Astrocyte (in vitro differentiated cells and primary cell): ENCODE results near the gene MLN. TPM values are rescaled to one million over a fixed set of nuclear protein-coding genes. Genes with fewer than 3 reads are reported as not detected.

Source experiments
- DNase-seq: peaks from one replicate; pipeline ENCODE4 v3.0.0-alpha.2; 2010; ENCODE audit warnings: low read depth
- FAIRE-seq: peaks from 2 replicates; lab custom pipeline; 2011; peaks lifted over from hg19 to GRCh38; lab: Jason Lieb, UNC
- H2AFZ ChIP-seq: 2 replicates; pipeline ENCODE4 v1.6.0; 2012; ENCODE audit warnings: low read depth, low read length, inconsistent platforms
- H3K27ac ChIP-seq: 2 replicates; pipeline ENCODE4 v1.5.1; 2011; ENCODE audit warnings: low read depth, low read length, inconsistent platforms
- H3K27me3 ChIP-seq: 2 replicates; pipeline ENCODE4 v1.6.0; 2011; ENCODE audit warnings: low read length, inconsistent platforms; ENCODE audit not compliant: insufficient read depth
- H3K36me3 ChIP-seq: 2 replicates; pipeline ENCODE4 v1.5.1; 2011; ENCODE audit warnings: low read length, inconsistent platforms; ENCODE audit not compliant: insufficient read depth
- H3K4me1 ChIP-seq: 2 replicates; pipeline ENCODE4 v1.5.1; 2011; ENCODE audit warnings: low read length, inconsistent platforms; ENCODE audit not compliant: insufficient read depth
- H3K4me2 ChIP-seq: 2 replicates; pipeline ENCODE4 v1.6.0; 2012; ENCODE audit warnings: low read length, inconsistent platforms
- H3K4me3 ChIP-seq: 2 replicates; pipeline ENCODE4 v1.5.1; 2011; ENCODE audit warnings: low read depth, mild to moderate bottlenecking, low read length, inconsistent platforms; ENCODE audit not compliant: insufficient read depth
- H3K79me2 ChIP-seq: 2 replicates; pipeline ENCODE4 v1.6.0; 2012; ENCODE audit warnings: mild to moderate bottlenecking, low read length, inconsistent platforms; ENCODE audit not compliant: insufficient read depth
- H3K9ac ChIP-seq: 2 replicates; pipeline ENCODE4 v1.6.0; 2012; ENCODE audit warnings: mild to moderate bottlenecking, low read length, inconsistent platforms
- H3K9me3 ChIP-seq: 2 replicates; pipeline ENCODE4 v1.5.1; 2012; ENCODE audit warnings: low read depth, mild to moderate bottlenecking, low read length, inconsistent platforms; ENCODE audit not compliant: insufficient read depth
- H4K20me1 ChIP-seq: 2 replicates; pipeline ENCODE4 v1.6.0; 2012; ENCODE audit warnings: low read length, inconsistent platforms; ENCODE audit not compliant: insufficient read depth
- H3K27ac Mint-ChIP-seq: one replicate; pipeline ENCODE4 v1.8.0; 2021; ENCODE audit warnings: mild to moderate bottlenecking, mixed read lengths; ENCODE audit not compliant: unreplicated experiment
- H3K27me3 Mint-ChIP-seq: one replicate; pipeline ENCODE4 v1.8.0; 2021; ENCODE audit warnings: low read depth, mixed read lengths; ENCODE audit not compliant: unreplicated experiment
- H3K36me3 Mint-ChIP-seq: one replicate; pipeline ENCODE4 v1.8.0; 2021; ENCODE audit warnings: low read depth, mixed read lengths; ENCODE audit not compliant: unreplicated experiment
- H3K4me1 Mint-ChIP-seq: one replicate; pipeline ENCODE4 v1.8.0; 2021; ENCODE audit warnings: low read depth, mixed read lengths; ENCODE audit not compliant: unreplicated experiment
- H3K4me3 Mint-ChIP-seq: one replicate; pipeline ENCODE4 v1.8.0; 2021; ENCODE audit warnings: mild to moderate bottlenecking, moderate library complexity, mixed read lengths; ENCODE audit not compliant: unreplicated experiment
- H3K9me3 Mint-ChIP-seq: one replicate; pipeline ENCODE4 v1.8.0; 2021; ENCODE audit warnings: mild to moderate bottlenecking, mixed read lengths; ENCODE audit not compliant: unreplicated experiment
- CTCF ChIP-seq: IDR thresholded peaks from 2 replicates; pipeline ENCODE4 v1.5.1; 2011; ENCODE audit warnings: low read depth, mild to moderate bottlenecking, inconsistent platforms, low read length, moderate library complexity; ENCODE audit not compliant: insufficient read depth
- EZH2 ChIP-seq: IDR thresholded peaks from 2 replicates; pipeline ENCODE4 v1.6.1; 2012; ENCODE audit warnings: mild to moderate bottlenecking, low read length, inconsistent platforms; ENCODE audit not compliant: insufficient read depth
- total RNA-seq: library from RNA; stranded (reverse); gene quantifications from 2 replicates; pipeline ENCODE4 v1.2.1, GENCODE V29; 2021

The MLN gene
- total RNA-seq, 1 donor from 2014 or later, result not detected

GRCh38 chr6:33771146-33772081 is 32.4 kb downstream of the MLN start:
- Histone ChIP-seq H3K9me3 (peaks cover 4% of the 10 kb centered on the region), H3K36me3 (peaks cover 18% of the 10 kb centered on the region), H3K4me3 (no peak overlapping the region), H3K27ac (peak overlapping the region; percentile 84), H3K27me3 (no peaks in the 10 kb centered on the region), H3K4me2 (peak overlapping the region; percentile 79), H3K4me1 (peaks cover 30% of the 10 kb centered on the region), H3K79me2 (no peaks in the 10 kb centered on the region), H3K9ac (peak overlapping the region; percentile 70), H2AFZ (no peak overlapping the region), H4K20me1 (peaks cover 9% of the 10 kb centered on the region)
- H3K4me3 Mint-ChIP-seq, result peak overlapping the region; percentile 0
- H3K27me3 Mint-ChIP-seq, result no peaks in the 10 kb centered on the region
- H3K9me3 Mint-ChIP-seq, result peaks cover 4% of the 10 kb centered on the region
- TF ChIP-seq CTCF (peak; percentile 58), EZH2 (no peak)
- H3K4me1 Mint-ChIP-seq, result peaks cover 38% of the 10 kb centered on the region
- H3K36me3 Mint-ChIP-seq, result peaks cover 14% of the 10 kb centered on the region
- peak; percentile 89 for DNase-seq
- FAIRE-seq, result no peak
- peak overlapping the region; percentile 92 for H3K27ac Mint-ChIP-seq

- H3K27me3 ChIP-seq, result no peaks in the 10 kb centered on the region
- TF ChIP-seq EZH2 (no peak), CTCF (no peak)
- Mint-ChIP-seq H3K27me3 (peaks cover 2% of the 10 kb centered on the region), H3K36me3 (peaks cover 9% of the 10 kb centered on the region), H3K9me3 (peaks cover 7% of the 10 kb centered on the region), H3K27ac (peak overlapping the region; percentile 92), H3K4me1 (peaks cover 38% of the 10 kb centered on the region), H3K4me3 (no peak overlapping the region)
- no peak overlapping the region for H2AFZ ChIP-seq
- FAIRE-seq (no peak), DNase-seq (no peak)
- H3K4me1 ChIP-seq, result peaks cover 30% of the 10 kb centered on the region
- no peaks in the 10 kb centered on the region for H3K79me2 ChIP-seq
- no peak overlapping the region for H3K4me3 ChIP-seq
- H4K20me1 ChIP-seq, result peaks cover 9% of the 10 kb centered on the region
- H3K9me3 ChIP-seq, result peaks cover 4% of the 10 kb centered on the region
- H3K9ac ChIP-seq, result peak overlapping the region; percentile 70
- H3K36me3 ChIP-seq, result peaks cover 12% of the 10 kb centered on the region
- peak overlapping the region; percentile 79 for H3K4me2 ChIP-seq
- H3K27ac ChIP-seq, result peak overlapping the region; percentile 84
Observed at GRCh38 chr6:33770833-33771145, 33.0 kb downstream of the MLN start.
